ENCODE data around the gene NPAS3.

NPAS3 gene

DNA sequence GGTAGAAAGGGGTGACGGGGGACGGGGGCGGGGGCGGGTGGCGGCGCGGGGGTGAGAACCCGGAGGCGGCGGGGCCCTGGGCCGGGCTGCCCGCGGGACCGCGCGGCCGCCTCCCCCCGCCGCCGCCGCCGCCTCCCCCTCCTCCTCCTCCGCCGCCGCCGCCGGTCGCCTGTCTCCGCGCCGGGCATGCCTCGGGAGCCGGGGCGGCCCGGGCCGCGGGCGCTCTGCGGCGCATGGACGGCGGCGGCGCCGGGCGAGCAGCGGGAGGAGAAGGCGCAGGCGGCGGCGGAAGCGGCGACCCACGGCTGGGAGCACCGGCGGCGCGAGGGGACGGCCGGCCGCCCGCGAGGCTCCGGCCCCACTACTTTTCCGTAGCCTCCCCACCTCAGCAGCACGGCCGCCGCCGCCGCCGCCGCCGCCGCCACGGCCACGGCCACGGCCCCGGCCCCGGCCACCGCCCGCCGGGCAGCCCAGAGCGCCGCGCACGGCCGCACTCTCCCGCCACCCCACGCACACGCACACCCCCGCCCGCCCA lies at the start of gene NPAS3:
Gene NPAS3 (plus strand): TSS at position 161 of the 535 bp plus-strand sequence.
- DNase-seq (ENCODE audit: low read depth in 2 of 2), result no peak

DNA sequence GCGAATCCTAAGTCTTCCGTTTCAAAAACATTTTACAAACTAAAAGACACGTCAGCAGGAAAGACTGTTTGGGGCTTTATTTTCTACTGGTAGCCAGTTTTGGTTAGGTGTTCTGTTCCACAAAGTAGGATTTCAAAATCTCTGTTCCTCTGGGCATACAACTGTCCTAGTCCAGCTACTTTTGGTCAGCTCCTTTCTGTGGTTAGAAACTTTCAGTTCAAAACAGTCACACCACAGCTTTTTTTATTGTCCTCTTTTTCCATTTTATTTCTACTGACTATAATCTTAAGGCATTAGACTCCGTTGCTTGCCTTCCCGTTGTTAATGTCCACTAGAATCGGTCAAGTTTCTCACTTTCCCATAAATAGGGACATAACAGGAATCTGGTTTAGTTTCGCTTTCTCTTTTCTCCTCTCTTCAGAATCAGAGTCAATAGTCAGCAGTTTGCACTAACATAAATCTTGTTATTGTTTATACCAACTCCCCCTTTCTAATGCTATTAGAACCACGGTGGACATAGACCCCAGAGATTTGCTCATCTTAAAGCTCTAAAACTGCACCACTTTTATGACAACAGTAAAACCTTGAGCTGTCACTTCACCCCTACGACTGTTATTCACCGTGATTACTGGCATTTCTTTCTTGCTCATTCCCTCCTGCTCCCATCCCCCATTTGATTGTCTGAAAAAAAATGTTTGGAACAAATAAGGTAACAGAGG lies 41.5 kb upstream of the NPAS3 start:
- DNase-seq (ENCODE audit: low read depth in 2 of 2), result no peak

DNA sequence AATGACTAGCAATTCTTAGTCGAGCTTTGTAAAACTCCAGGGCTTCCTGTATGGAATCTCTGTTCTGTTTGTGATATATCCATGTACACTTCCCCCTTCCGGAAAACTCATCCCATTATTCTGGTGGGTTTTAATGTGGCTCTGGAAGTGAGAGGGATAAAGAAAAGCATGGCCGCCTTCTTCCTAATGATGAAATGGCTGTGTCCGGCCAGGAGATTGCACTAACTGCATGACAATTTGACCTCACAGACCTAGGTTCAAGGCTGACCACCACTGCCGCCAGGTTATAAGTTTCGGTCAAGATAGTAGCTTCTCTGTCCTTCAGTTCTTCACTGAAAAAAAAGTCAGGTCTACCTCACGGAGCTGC lies 41.0 kb upstream of the NPAS3 start:
- DNase-seq (ENCODE audit: low read depth in 2 of 2), result no peak

DNA sequence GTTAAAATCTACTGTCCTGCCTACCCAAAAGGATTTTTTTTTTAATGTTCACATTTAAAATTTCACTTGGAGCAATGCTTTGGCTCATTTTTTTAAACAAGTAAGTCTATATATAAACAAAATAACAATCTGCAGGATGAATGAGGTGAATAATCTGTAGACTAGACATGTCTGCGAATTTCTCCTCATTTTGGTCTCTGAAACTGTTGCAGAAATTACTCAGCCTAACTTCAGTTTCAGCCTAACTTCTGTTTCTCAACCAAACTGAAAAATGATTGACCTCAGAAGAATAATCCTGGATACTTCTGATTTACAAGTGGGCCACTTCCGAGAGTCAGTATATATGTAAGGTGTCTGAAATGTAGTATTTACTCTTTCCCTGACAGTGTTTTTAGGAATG lies 39.8 kb upstream of the NPAS3 start:
- no peak for DNase-seq (ENCODE audit: low read depth in 2 of 2)

DNA sequence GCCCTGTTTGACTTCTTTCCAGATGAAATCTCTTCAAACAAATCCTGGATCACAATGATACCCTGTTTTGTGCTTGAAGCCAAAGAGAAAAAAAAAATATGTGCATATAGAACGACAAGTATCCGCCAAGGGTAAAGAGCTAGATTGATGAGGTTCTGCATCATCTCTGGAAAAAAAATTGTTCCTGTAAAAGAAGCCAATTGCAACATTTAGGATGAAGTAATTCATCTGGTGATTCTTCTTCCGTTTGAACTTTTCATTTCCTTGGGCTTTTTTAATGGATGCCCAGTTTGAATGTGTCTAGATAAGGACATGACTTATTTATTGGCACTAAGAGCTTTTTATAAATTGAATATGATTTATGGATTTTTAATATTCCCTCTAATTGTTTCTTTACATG lies 38.1 kb upstream of the NPAS3 start:
- DNase-seq (ENCODE audit: low read depth in 2 of 2), result no peak

DNA sequence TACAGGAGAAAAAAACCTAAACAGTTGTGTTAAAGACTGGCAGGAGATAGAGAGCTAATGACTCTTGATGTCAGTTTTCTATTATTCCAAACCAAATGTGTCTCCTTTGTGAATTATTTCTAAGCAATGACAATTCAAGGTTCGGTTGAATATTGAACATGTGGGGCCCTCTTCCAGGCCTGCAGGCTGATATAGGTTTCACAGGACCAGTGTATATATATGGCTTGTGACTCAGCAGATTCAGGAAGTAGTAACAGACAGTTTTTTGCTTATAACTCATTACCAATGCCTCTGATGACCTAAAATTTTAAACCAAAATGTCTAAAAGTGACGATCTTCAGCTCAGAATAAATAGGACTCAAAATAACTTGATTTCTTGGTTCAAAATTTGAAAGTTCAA lies 33.7 kb upstream of the NPAS3 start:
- no peak for DNase-seq (ENCODE audit: low read depth in 2 of 2)

DNA sequence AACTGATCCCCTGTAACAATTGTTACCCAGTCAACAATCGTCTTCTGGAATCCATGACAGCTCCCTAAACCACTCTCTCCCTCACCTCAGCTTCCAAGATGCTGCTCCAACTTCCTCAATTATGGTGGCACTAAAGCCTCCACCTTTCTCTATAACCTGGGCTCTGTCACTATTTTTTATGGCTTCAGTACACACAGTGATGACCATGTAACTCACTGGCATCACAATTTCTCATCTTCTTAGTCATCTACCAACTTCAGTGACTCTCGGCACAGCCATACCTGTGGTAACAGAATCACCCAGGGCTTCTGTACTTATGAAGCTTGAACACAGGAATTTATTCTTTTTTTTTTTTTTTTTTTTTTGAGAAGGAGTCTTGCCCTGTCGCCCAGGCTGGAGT lies 32.0 kb upstream of the NPAS3 start:
- DNase-seq (ENCODE audit: low read depth in 2 of 2), result no peak

DNA sequence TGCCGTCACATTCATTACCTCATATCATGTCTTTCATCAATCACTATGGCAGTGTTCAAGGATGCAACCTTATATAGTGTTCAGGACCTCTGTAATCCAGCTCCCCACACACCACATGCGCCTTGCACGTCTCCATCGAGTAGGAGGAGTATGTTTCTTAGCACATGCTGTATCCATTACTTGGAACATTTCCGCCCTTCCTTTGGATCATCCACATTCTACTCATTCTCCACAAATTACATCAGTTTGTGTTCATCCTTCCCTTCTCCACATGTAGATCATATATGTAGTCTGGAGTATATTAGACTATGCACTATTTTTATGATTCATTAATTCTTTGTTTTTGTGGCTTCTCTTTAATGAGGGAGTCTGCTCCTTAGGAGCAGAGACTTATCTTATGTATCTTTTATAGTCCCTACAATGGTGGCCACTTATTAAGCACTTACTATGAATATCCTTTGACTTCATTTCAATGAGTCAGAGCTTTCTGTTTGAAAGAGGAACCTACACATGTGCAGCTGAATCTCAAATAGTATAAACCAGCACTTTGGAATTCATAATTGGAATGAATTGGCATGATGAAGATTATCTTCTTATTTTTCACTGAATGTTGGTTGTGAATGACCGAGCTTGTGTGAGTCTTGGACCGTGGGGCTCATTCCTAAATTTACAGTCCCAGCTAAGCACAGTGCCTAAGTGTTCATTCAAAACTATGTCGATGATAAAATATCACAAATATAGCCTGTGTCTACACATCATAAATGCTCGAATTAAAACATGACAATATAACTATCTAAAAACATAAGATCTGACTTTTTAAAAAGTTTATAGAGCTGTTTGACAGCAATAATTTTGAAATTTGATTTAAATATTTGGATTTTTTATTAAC lies 30.2 kb upstream of the NPAS3 start:
- no peak for DNase-seq (ENCODE audit: low read depth in 2 of 2)

DNA sequence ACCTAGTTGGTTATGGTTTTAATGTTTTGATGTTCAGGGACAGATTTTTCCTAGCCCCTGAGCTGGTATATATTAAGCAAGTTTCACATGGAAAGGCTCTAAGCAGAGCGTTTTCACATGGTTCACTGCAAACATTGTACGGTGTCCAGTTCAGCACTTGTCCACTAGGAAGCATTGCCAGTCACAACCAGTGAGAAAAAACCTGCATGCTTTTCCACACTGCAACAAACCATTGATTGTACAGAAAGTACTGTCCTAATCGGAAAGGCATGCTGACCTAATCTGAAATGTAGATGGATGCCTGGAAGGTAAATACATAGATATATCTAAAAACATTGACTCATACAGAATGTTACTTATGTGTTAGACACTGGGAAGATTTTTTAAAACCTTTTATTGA lies 25.0 kb upstream of the NPAS3 start:
- DNase-seq (ENCODE audit: low read depth in 2 of 2), result no peak

DNA sequence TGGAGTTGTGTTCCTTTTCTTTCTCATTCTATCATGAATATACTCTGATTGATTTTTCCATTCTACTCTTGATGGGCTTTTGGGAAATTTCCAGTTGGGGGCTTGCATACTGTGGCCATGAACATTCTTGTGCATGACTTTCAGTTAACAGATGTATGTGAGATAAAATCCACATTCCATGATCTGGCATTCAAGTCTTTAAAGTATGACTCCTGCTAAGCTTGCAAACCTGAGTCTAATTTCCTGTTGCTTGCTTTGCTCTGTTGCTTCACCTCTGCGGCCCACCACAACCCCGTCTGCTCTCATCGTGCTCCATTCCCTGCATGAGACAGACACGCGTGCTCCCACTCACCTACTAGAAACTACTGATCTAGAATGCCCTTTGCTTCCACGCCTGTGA lies 24.3 kb upstream of the NPAS3 start:
- no peak for DNase-seq (ENCODE audit: low read depth in 2 of 2)

DNA sequence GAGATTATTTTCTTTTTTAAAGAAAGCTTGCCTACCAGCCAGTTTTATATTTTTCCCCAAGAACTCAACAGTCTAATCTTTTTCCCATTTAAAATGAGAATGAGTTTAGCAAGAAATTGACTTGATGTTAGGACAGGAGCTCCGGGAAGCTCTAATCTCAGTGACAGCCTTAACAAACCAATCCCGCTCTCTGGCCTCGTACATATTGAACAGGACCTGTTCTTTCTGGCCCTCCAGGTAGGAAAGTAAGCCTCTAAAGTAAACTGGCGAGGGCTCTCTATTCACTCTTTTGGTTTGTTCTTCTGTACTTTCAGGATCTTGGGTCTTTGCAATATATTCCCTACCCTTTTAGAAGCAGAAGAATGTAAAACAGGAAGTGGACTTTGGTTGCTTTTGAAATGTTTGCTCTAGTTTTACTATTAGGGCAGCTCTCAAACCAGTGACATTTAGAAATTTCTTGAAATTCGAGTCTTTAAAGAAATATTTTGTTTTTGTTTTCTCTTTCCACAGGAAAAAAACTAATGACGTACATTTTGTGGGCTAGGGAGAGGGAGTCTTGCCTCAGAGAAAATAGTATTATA lies 17.9 kb upstream of the NPAS3 start:
- no peak for DNase-seq (ENCODE audit: low read depth in 2 of 2)

DNA sequence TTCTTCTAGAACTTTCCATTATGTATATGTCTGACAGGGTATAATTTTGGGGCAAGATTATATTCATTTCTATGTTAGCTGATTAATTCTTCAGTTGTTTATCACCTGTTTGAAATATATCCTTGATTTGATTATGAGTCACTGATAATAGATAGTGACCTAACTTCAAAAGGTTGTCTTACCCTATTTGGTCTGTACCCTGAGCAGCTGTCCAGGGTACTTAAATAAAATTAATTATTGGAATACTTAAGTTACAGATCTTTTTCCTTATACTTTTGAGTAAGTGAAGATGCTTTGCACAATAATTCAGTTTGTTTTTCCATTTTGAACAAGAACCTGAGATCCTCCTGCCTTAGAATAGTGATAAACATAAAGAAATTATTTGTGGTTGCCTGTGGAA lies 13.2 kb upstream of the NPAS3 start:
- DNase-seq (ENCODE audit: low read depth in 2 of 2), result no peak

DNA sequence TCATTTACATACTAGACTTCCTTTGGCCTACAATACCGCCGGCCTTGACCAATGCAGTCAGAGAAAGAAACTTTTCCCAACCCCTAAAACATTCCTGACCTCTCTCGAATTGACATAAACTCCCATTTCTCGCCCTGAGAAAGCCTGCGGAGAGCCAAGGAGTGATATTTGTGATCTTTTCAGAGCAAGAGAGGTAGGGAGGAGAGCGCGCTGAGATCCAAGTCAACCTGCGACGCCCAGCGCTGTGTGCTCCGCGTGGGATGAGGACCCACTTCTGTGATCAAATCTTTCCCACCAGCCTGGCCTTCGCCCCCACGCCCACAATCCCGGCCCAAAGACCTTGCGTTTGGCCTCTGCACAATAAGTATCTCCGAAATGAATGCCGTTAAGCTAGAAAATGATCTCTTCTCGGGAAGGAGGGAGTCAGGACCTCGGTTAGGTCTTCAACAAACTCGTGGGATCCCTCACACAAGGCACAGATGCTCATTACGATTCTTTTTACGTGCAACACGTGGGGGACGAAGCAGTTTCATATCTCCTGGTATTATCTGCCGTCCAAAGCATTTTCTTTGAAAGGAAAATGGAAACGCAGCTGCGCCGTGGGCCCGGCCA lies 6.3 kb upstream of the NPAS3 start:
- no peak for DNase-seq (ENCODE audit: low read depth in 2 of 2)

DNA sequence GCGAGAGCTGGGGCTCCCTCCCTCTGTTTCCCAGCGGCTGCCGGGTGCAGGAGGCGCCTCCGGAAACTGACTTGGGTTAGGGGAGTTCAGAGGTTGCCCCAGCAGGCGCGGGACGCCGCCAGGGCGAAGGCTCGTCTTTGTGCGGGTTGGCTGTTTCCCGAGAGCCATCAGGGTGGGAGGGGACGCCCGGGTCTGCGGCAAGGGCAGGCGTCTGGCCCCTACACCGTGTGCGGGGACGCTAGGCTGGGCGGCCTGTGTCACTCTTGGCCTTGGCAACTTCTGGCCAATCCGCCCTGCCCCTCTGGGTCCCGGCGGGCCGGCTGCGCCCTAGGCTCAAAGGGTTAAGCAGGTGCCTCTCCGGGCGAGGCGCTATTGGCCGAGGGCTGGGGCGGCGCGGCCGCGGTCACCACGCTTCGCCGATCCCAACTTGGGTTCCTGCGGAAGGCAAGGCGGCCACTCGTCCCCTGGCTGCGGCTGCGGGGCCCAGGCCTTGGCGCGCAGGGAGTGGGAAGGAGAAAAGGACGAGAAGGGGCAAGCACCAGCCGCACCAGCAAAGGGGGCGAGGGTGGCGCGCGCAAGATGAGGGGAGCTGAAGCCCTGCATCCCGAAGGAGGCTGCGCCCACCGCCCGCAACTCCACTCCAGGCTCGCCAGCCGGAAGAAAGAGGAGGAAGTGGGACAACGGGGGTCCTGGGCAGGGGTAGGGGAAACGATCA lies 5.6 kb upstream of the NPAS3 start:
- no peak for DNase-seq (ENCODE audit: low read depth in 2 of 2)

DNA sequence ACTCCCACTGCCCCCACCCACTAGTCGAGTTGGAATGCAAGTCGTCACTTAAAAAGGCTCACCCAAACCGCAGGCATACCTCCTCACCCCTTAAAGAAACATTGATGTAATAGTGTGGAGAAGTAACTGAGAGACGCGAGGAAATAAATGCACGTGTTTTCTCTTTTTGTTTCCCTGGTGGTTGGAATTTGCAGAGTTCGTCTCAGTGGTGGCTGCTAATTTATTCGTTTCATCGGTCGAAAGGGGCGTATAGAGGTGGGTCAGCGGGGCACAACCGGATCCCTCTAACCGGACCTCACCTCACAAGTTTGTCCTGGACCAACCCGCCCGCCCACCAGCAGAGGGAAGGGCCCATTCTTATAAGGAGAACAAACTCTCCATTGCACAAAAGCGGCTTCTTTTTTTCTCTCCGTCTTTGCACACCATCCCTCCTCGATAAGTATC lies 5.0 kb upstream of the NPAS3 start:
- DNase-seq (ENCODE audit: low read depth in 2 of 2), result no peak

DNA sequence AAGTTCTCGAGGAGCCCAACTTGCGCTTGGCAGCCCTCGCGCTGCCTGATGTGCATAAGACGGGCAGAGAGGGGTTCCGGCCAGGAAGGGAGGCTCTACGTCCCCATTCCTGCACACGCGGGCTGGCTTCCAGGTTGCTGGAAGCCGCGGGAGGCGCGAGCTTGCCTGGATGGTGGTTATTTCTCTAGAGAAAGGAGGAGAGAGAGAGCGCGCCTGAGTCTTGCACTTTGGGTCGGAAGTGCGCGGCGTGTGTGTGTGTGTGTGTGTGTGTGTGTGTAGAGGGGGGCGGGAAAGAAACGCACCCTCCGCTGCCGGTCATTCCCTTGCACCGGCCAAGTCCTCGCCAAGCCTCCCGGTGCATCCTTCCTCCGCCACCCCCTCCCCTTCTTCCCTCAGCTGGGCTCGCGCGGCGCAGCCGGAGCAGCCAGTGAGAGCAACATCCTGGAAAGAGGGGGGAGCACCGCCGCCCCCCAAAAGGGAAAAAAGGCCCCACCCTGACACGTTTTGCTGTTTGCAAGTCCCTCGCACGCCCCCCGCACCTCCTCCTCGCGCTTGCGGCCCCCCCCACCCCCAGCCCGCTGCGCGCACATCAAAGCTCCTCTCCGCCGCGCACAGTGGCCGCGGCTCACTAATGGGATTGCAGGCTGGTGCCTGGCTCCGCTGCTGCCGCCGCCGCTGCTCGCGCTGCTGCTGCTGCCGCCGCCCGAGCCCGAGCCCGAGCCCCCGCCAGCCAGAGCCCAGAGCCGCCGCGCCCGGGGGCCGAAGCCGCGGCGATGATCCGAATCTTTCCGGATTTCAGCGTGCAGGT lies 4.4 kb upstream of the NPAS3 start:
- no peak for DNase-seq (ENCODE audit: low read depth in 2 of 2)

DNA sequence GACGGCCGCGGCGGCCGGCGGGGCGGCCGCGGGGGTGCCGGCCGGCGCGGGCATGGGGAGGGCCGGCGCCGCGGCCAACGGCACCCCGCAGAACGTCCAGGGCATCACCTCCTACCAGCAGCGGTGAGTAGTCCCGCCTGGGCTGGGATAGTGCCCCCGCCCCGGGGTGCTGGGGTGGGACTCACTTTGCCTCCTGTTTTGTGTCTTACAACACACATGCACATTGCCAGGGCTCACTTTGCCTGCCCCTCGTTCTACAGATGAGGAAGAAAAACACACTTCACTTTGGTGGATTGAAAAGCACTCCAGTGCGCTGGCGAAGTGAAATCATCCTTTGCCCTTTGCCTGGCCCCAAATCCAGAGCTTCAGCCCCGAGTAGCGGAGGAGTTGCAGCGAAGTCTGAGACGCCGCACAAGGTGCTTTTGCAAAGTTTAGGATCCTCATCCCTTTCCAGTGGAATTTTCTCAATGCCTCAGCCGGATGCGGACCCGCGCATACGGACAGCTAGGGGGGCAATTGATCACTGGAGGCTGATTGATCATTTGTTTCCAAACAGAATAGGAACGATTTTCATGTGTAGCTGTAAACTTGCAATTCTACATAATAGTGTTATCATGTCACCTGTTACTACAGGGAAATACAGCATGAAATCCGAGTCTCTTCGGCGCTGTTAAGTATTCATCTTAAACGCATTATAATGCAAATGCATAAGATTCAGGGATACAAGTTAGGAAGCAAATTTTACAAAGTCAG lies 3.6 kb upstream of the NPAS3 start:
- no peak for DNase-seq (ENCODE audit: low read depth in 2 of 2)

DNA sequence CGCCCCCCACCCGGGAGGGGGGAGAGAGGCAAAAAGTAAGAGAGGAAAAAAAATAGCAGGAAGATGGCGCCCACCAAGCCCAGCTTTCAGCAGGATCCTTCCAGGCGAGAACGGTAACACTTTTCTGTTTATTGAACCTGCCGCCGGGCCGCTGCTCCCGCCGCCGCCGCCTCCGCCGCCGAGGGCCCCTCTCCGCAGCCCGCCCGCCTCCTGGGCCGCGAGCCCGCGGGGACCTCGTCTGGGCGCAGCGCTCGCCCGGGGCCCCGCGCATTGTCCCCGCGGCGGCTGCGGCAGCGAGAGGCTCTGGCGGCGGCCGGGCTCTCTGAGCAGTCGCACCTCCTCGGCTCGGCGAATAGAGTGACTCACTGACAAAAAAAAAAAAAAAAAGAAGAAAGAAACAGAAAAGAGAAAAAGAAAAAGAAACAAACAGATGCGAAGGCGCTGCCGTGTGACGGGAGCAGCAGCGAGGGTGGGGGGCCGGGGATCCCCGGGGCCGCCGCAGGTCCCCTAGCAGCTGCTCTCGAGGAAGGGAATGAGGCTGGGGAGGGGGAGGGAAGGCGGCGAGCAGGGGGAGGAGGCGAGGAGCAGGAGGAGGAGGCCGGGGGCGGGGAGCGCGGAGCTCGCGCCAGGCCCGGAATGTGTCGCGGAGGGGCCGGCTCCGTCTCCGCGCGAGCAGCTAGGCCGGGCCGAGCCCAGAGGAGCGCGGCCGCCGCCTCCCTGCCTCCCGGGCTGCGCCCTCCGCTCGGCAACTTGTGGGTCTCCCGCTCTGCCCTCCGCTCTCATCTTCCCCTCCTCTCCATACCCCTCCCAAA lies 781 bp downstream of the NPAS3 start:
- no peak for DNase-seq (ENCODE audit: low read depth in 2 of 2)

DNA sequence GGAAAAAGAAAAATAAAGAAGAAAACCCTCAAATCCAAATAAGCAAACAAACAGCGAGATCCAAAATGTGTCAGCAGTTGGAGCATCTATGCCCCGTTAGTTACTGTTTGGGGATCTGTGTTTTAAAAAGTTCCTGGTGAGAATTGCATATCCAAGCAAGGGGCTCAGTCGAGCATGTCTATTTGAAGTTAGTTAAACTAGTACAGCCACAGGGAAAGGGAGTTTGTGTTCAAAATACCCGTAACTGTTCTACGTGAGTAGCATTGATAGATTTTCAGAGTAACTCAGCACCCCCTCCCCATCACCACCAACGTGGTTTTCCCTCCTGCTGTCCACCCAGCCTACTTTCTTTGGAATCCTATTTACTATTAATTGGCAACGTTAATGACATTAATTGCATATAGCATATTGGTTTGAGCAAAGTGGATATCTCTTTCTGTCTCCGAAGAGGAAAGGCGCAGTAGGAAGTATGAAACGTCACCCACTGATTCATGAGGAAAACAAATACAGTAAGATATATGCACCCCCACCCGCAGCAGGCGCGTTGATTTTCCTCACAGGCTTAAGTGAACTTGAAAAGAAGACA lies 1.5 kb downstream of the NPAS3 start:
- no peak for DNase-seq (ENCODE audit: low read depth in 2 of 2)
